Caco-2 (cell line): ENCODE measurements around the gene SHOC2. TPM values are rescaled to one million over a fixed set of nuclear protein-coding genes. Genes with fewer than 3 reads are reported as not detected.

Experiments
- BruUV-seq: library from RNA; stranded (reverse); fragments of 400-500 nt; replicated peaks from 2 replicates; lab custom pipeline; 2021; lab: Mats Ljungman, UMichigan
- CTCF ChIA-PET: fragments of 300-600 bp; sonication (Branson Sonifier 250); formaldehyde crosslinking; loops from one replicate; lab custom pipeline; 2022; ENCODE audit warnings: antibody characterized with exemption; lab: Charles Lee
- POLR2A ChIA-PET: fragments of 300-600 bp; sonication (Branson Sonifier 250); formaldehyde crosslinking; loops from one replicate; lab custom pipeline; 2022; ENCODE audit warnings: antibody characterized with exemption; lab: Charles Lee
- DNase-seq, 2 experiments: peaks; one replicate each; pipeline versions ENCODE4 v3.0.0 to v3.0.0-alpha.2; 2020 to 2022
- H3K27me3 ChIP-seq: replicated peaks from 2 replicates; pipeline ENCODE4 v1.6.0; 2011; ENCODE audit warnings: low read length; ENCODE audit not compliant: control insufficient read depth, insufficient read depth
- H3K36me3 ChIP-seq: 2 replicates; pipeline ENCODE4 v1.5.1; 2011; ENCODE audit warnings: low read length; ENCODE audit not compliant: control insufficient read depth, insufficient read depth
- H3K4me1 ChIP-seq: fragments of 250-450 bp; sonication (Bioruptor Pico); 2 replicates; pipeline ENCODE4 v1.5.1; 2020; ENCODE audit warnings: mild to moderate bottlenecking
- H3K4me3 ChIP-seq: 2 replicates; pipeline ENCODE4 v1.5.1; 2011; ENCODE audit warnings: low read depth, mild to moderate bottlenecking, control low read depth, low read length
- H3K9me3 ChIP-seq: fragments of 250-450 bp; sonication (Bioruptor Pico); 2 replicates; pipeline ENCODE4 v1.5.1; 2020; ENCODE audit warnings: mild to moderate bottlenecking, moderate library complexity
- H3K27ac Mint-ChIP-seq: one replicate; pipeline ENCODE4 v1.8.0; 2022; ENCODE audit warnings: mixed read lengths; ENCODE audit not compliant: unreplicated experiment
- H3K27me3 Mint-ChIP-seq: one replicate; pipeline ENCODE4 v1.8.0; 2022; ENCODE audit warnings: mixed read lengths; ENCODE audit not compliant: insufficient read depth, unreplicated experiment
- H3K36me3 Mint-ChIP-seq: one replicate; pipeline ENCODE4 v1.8.0; 2022; ENCODE audit warnings: mild to moderate bottlenecking, mixed read lengths; ENCODE audit not compliant: insufficient read depth, unreplicated experiment
- H3K4me1 Mint-ChIP-seq: one replicate; pipeline ENCODE4 v1.8.0; 2022; ENCODE audit warnings: low read depth, mixed read lengths; ENCODE audit not compliant: unreplicated experiment
- H3K4me3 Mint-ChIP-seq: one replicate; pipeline ENCODE4 v1.8.0; 2022; ENCODE audit warnings: mild to moderate bottlenecking, moderate library complexity, mixed read lengths; ENCODE audit not compliant: unreplicated experiment
- H3K9me3 Mint-ChIP-seq: one replicate; pipeline ENCODE4 v1.8.0; 2022; ENCODE audit warnings: mixed read lengths; ENCODE audit not compliant: unreplicated experiment
- intact Hi-C: fragments of 100-400 bp; cut with micrococcal nuclease; formaldehyde crosslinking; loops from one replicate; pipeline ENCODE4 v1.10.0; 2022; ENCODE audit not compliant: unreplicated experiment
- total RNA-seq: library from RNA; stranded (reverse); gene quantifications from 2 replicates; pipeline ENCODE4 v1.2.3, GENCODE V29; 2022
- TF ChIP-seq, protein P1 (sequence below), 2 experiments: fragments of 200-600 bp in 1 of 2; IDR thresholded peaks; 1 replicate in 1 of 2; 2 replicates in 1 of 2; pipeline versions ENCODE4 v1.5.1 to v1.8.0; 2011 to 2022; ENCODE audit warnings: antibody characterized with exemption in 1 of 2, control low read depth in 1 of 2, inconsistent platforms in 1 of 2, low read depth in 1 of 2, low read length in 1 of 2, mild to moderate bottlenecking in 1 of 2, moderate library complexity in 1 of 2; ENCODE audit not compliant: insufficient read depth in 1 of 2, severe bottlenecking in 1 of 2, unreplicated experiment in 1 of 2

Gene SHOC2
- total RNA-seq, 1 experiment from 2014 or later = 38.5 TPM

DNA sequence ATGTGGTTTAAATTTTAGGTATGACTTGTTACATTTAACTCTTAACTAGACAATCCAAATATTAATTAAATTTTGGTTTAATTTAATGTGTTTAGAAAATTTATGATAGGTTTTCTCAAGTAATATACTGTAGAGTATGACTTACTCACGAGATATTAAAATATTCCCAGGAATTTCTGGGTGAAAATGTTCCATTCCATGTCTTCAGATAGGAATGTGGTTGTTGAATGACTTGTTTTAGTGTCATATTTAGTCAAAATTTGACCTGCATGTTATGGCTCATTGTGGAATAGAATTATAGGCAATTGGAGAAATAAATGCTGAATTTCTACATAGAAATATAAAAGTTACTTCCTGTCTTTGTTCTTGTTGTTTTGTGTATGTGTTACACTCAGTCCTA lies 46.7 kb downstream of the SHOC2 start:
- Histone ChIP-seq H3K36me3 (no peaks in the 10 kb centered on the region), H3K27me3 (no peaks in the 10 kb centered on the region), H3K4me3 (no peak overlapping the region), H3K4me1 (no peaks in the 10 kb centered on the region), H3K9me3 (no peaks in the 10 kb centered on the region)
- intact Hi-C loops = no loop called here
- Mint-ChIP-seq H3K9me3 (no peaks in the 10 kb centered on the region), H3K27me3 (no peaks in the 10 kb centered on the region), H3K4me3 (no peak overlapping the region), H3K4me1 (no peaks in the 10 kb centered on the region), H3K36me3 (no peaks in the 10 kb centered on the region), H3K27ac (no peak overlapping the region)
- DNase-seq = no peak
- BruUV-seq = no TSS peak
- POLR2A ChIA-PET = no interaction called here
- CTCF ChIA-PET = no interaction called here
- TF ChIP-seq, protein P1, sequence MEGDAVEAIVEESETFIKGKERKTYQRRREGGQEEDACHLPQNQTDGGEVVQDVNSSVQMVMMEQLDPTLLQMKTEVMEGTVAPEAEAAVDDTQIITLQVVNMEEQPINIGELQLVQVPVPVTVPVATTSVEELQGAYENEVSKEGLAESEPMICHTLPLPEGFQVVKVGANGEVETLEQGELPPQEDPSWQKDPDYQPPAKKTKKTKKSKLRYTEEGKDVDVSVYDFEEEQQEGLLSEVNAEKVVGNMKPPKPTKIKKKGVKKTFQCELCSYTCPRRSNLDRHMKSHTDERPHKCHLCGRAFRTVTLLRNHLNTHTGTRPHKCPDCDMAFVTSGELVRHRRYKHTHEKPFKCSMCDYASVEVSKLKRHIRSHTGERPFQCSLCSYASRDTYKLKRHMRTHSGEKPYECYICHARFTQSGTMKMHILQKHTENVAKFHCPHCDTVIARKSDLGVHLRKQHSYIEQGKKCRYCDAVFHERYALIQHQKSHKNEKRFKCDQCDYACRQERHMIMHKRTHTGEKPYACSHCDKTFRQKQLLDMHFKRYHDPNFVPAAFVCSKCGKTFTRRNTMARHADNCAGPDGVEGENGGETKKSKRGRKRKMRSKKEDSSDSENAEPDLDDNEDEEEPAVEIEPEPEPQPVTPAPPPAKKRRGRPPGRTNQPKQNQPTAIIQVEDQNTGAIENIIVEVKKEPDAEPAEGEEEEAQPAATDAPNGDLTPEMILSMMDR (IDR thresholded peaks at IDR 0.05; ENCODE audit: insufficient read depth in 1 of 2, low read depth in 1 of 2, low read length in 1 of 2, severe bottlenecking in 1 of 2, unreplicated experiment in 1 of 2) = no peak

GRCh38 chr10:110967009-110967630 lies 47.7 kb downstream of the SHOC2 start:
- ChIA-PET POLR2A (no interaction called here), CTCF (no interaction called here)
- BruUV-seq = no TSS peak
- no peaks in the 10 kb centered on the region for H3K9me3 Mint-ChIP-seq
- H3K27me3 Mint-ChIP-seq = no peaks in the 10 kb centered on the region
- no peak overlapping the region for H3K27ac Mint-ChIP-seq
- no peaks in the 10 kb centered on the region for H3K4me1 ChIP-seq
- TF ChIP-seq, protein P1 (IDR thresholded peaks at IDR 0.05; ENCODE audit: insufficient read depth in 1 of 2, low read depth in 1 of 2, low read length in 1 of 2, severe bottlenecking in 1 of 2, unreplicated experiment in 1 of 2) = no peak
- no peak overlapping the region for H3K4me3 ChIP-seq
- no peak for DNase-seq
- intact Hi-C loops = no loop called here
- no peaks in the 10 kb centered on the region for H3K4me1 Mint-ChIP-seq
- no peaks in the 10 kb centered on the region for H3K27me3 ChIP-seq
- H3K9me3 ChIP-seq = no peaks in the 10 kb centered on the region
- H3K4me3 Mint-ChIP-seq = no peak overlapping the region
- H3K36me3 Mint-ChIP-seq = no peaks in the 10 kb centered on the region
- H3K36me3 ChIP-seq = no peaks in the 10 kb centered on the region

DNA sequence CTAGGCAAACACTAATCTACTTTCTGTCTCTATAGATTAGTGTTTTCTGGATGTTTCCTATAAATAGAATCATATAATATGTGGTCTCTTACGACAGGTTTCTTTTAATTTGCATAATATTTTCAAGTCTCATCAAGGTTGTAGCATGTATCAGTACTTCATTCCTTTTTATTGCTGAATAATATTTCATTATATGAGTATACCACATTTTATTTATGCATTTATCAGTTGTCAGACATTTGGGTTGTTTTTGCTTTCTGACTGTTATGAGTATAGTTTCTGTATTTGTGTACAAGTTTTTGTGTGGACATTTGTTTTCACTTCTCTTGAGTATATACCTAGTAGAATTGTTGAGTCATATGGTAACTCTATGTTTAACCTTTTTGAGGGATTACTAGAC lies 48.2 kb downstream of the SHOC2 start:
- no peak overlapping the region for H3K4me3 Mint-ChIP-seq
- H3K27ac Mint-ChIP-seq = no peak overlapping the region
- DNase-seq = no peak
- H3K4me3 ChIP-seq = no peak overlapping the region
- ChIA-PET POLR2A (no interaction called here), CTCF (no interaction called here)
- H3K36me3 ChIP-seq = no peaks in the 10 kb centered on the region
- TF ChIP-seq, protein P1 (IDR thresholded peaks at IDR 0.05; ENCODE audit: insufficient read depth in 1 of 2, low read depth in 1 of 2, low read length in 1 of 2, severe bottlenecking in 1 of 2, unreplicated experiment in 1 of 2) = no peak
- no peaks in the 10 kb centered on the region for H3K27me3 Mint-ChIP-seq
- H3K27me3 ChIP-seq = no peaks in the 10 kb centered on the region
- no peaks in the 10 kb centered on the region for H3K9me3 ChIP-seq
- no peaks in the 10 kb centered on the region for H3K36me3 Mint-ChIP-seq
- no TSS peak for BruUV-seq
- intact Hi-C loops = no loop called here
- H3K4me1 Mint-ChIP-seq = no peaks in the 10 kb centered on the region
- H3K4me1 ChIP-seq = no peaks in the 10 kb centered on the region
- no peaks in the 10 kb centered on the region for H3K9me3 Mint-ChIP-seq
